ENCODE measurements around the gene HYAL3. TPM values are rescaled to one million over a fixed set of nuclear protein-coding genes. Genes with fewer than 3 reads are reported as not detected.

HYAL3 gene
- total RNA-seq, 4 donors from 2014 or later: 1.2 to 17.9 (median 1.8) TPM

- no peak for TF ChIP-seq CTCF (IDR thresholded peaks at IDR 0.05)
- TF ChIP-seq EP300 (IDR thresholded peaks at IDR 0.05): no peak
- no peak for TF ChIP-seq POLR2A (IDR thresholded peaks at IDR 0.05)
- Histone ChIP-seq H3K27ac (peak overlapping the region in 1 of 4 donors; percentile 13), H3K9me3 (no peaks in the 10 kb centered on the region), H3K36me3 (peaks cover 0 to 16% (median 0%) of the 10 kb centered on the region in 3 donors), H3K27me3 (no peaks in the 10 kb centered on the region), H3K4me3 (no peak overlapping the region), H3K4me1 (peaks cover 0 to 49% (median 35%) of the 10 kb centered on the region in 4 donors)
- DNase-seq (ENCODE audit: low spot score in 2 of 2): no peak
- 92 to 95% methylated on average over 11 to 16 of the region's 18 CpGs for WGBS, 2 donors
These were observed 2.4 kb downstream of the HYAL3 start for GRCh38 chr3:50296721-50297383.

- DNase-seq (ENCODE audit: low spot score in 2 of 2): no peak
- no peak for TF ChIP-seq EP300 (IDR thresholded peaks at IDR 0.05)
- TF ChIP-seq CTCF (IDR thresholded peaks at IDR 0.05): no peak
- no peak for TF ChIP-seq POLR2A (IDR thresholded peaks at IDR 0.05)
- Histone ChIP-seq H3K27ac (peak overlapping the region in 1 of 4 donors; percentile 13), H3K36me3 (peaks cover 0 to 16% (median 0%) of the 10 kb centered on the region in 3 donors), H3K4me3 (no peak overlapping the region), H3K27me3 (no peaks in the 10 kb centered on the region), H3K4me1 (peaks cover 0 to 49% (median 38%) of the 10 kb centered on the region in 4 donors), H3K9me3 (no peaks in the 10 kb centered on the region)
- 74 to 85% methylated on average over 8 of the region's 8 CpGs for WGBS, 2 donors
These were observed 3.4 kb downstream of the HYAL3 start for GRCh38 chr3:50295553-50296431.

- Histone ChIP-seq H3K4me3 (no peak overlapping the region), H3K9me3 (no peaks in the 10 kb centered on the region), H3K36me3 (peaks cover 0 to 24% (median 1%) of the 10 kb centered on the region in 3 donors), H3K27me3 (no peaks in the 10 kb centered on the region), H3K27ac (no peak overlapping the region), H3K4me1 (peaks cover 0 to 46% (median 28%) of the 10 kb centered on the region in 4 donors)
- 90 to 91% methylated on average over 18 to 20 of the region's 22 CpGs for WGBS, 2 donors
- no peak for TF ChIP-seq POLR2A (IDR thresholded peaks at IDR 0.05)
- no peak for TF ChIP-seq CTCF (IDR thresholded peaks at IDR 0.05)
- TF ChIP-seq EP300 (IDR thresholded peaks at IDR 0.05): no peak
- DNase-seq (ENCODE audit: low spot score in 2 of 2): no peak
These were observed 4.5 kb downstream of the HYAL3 start for GRCh38 chr3:50294492-50295403.

GRCh38 chr3:50294089-50294488 is 5.1 kb downstream of the HYAL3 start:
- WGBS, 2 donors: 84 to 89% methylated on average over 4 of the region's 4 CpGs
- Histone ChIP-seq H3K27ac (no peak overlapping the region), H3K4me1 (peaks cover 0 to 44% (median 26%) of the 10 kb centered on the region in 4 donors), H3K36me3 (peaks cover 0 to 30% (median 8%) of the 10 kb centered on the region in 3 donors), H3K27me3 (no peaks in the 10 kb centered on the region), H3K4me3 (no peak overlapping the region), H3K9me3 (no peaks in the 10 kb centered on the region)
- DNase-seq (ENCODE audit: low spot score in 2 of 2): no peak
- TF ChIP-seq CTCF (IDR thresholded peaks at IDR 0.05): no peak
- TF ChIP-seq EP300 (IDR thresholded peaks at IDR 0.05): no peak
- TF ChIP-seq POLR2A (IDR thresholded peaks at IDR 0.05): no peak

Measured in tibial nerve (tissue), 4 donors.